Thyroid gland (tissue), 4 donors: ENCODE data around the gene RGPD3. TPM values are rescaled to one million over a fixed set of nuclear protein-coding genes. Genes with fewer than 3 reads are reported as not detected.
"Not testable (repeated sequence)": the region's sequence is repeated elsewhere in the genome, so short reads cannot be mapped to it uniquely, and the experiment has no call there.

ENCODE experiments used
- DNase-seq, 2 donors: peaks; one replicate each; pipeline ENCODE4 v3.0.0-alpha.2; 2019
- H3K27ac ChIP-seq, 3 donors: fragments of 200-600 bp; sonication (generic); 1 replicate in 2 of 3; 2 replicates in 1 of 3; pipeline ENCODE4 v1.5.1; 2016 to 2019; ENCODE audit warnings: mild to moderate bottlenecking in 1 of 3, moderate library complexity in 1 of 3
- H3K27me3 ChIP-seq: fragments of 200-600 bp; sonication (generic); one replicate; pipeline ENCODE4 v1.5.1; 2019
- H3K36me3 ChIP-seq, 2 donors: fragments of 200-600 bp; sonication (generic); one replicate each; pipeline ENCODE4 v1.5.1; 2016 to 2019
- H3K4me1 ChIP-seq, 2 donors: fragments of 200-600 bp; sonication (generic); one replicate each; pipeline ENCODE4 v1.5.1; 2017 to 2019
- H3K4me3 ChIP-seq, 3 donors: fragments of 200-600 bp; sonication (generic); replicated peaks in 1 of 3; 1 replicate in 2 of 3; 2 replicates in 1 of 3; pipeline ENCODE4 v1.5.1; 2016; ENCODE audit warnings: mild to moderate bottlenecking in 1 of 3
- H3K9me3 ChIP-seq: fragments of 200-600 bp; sonication (generic); one replicate; pipeline ENCODE4 v1.5.1; 2017
- CTCF ChIP-seq, 6 experiments: fragments of 200-600 bp in 3 of 6; fragments of 450-650 bp in 3 of 6; sonication (generic) in 3 of 6; IDR thresholded peaks; one replicate each; pipeline ENCODE4 v1.5.1; 2016 to 2019; ENCODE audit warnings: antibody characterized with exemption in 6 of 6, mild to moderate bottlenecking in 2 of 6, inconsistent platforms in 1 of 6, moderate library complexity in 1 of 6
- POLR2A ChIP-seq, 2 donors: fragments of 450-650 bp; IDR thresholded peaks; one replicate each; pipeline ENCODE4 v1.6.1; 2017; ENCODE audit warnings: antibody characterized with exemption in 2 of 2, mild to moderate bottlenecking in 2 of 2, moderate library complexity in 1 of 2
- WGBS, 2 donors: methylation state at CpG; one replicate each; pipeline ENCODE4 v1.1.5; 2017; 5-methylcytosine and 5-hydroxymethylcytosine counted together
- intact Hi-C: fragments of 100-400 bp; cut with DNase I; formaldehyde crosslinking; loops from one replicate; pipeline ENCODE4 v1.15.1; 2023
- total RNA-seq, 4 donors: library from RNA; depleted of rRNA; stranded (reverse); fragments of >200 nt; gene quantifications; one replicate each; pipeline ENCODE4 v1.2.3, GENCODE V29; 2016

Gene RGPD3
- total RNA-seq = 1 to 10 TPM in 1 of 4 donors, under 1 TPM in 3; 0.63 to 1.2 (median 0.70) TPM

- 93 to 97% methylated on average over 6 to 31 of the region's 45 CpGs for WGBS, 2 donors
- H3K9me3 ChIP-seq, H3K36me3 ChIP-seq, intact Hi-C loops, H3K27ac ChIP-seq, H3K4me1 ChIP-seq, H3K4me3 ChIP-seq, H3K27me3 ChIP-seq, DNase-seq: not testable (repeated sequence)
These were observed at the start of gene RGPD3 for GRCh38 chr2:106468107-106468506. TSS of gene RGPD3 (minus strand) at chr2:106468413. CDS start at chr2:106468288, 125 bp downstream.

- Histone ChIP-seq H3K27me3 (no peaks in the 10 kb centered on the region), H3K36me3 (no peaks in the 10 kb centered on the region), H3K9me3 (no peaks in the 10 kb centered on the region), H3K27ac (no peak overlapping the region), H3K4me3 (no peak overlapping the region), H3K4me1 (no peaks in the 10 kb centered on the region)
- 96 to 98% methylated on average over 11 of the region's 11 CpGs for WGBS, 2 donors
- no peak for DNase-seq
- intact Hi-C loops = no loop called here
- TF ChIP-seq CTCF (IDR thresholded peaks at IDR 0.05) = no peak
These were observed 49.1 kb upstream of the RGPD3 start for GRCh38 chr2:106517329-106517728.

GRCh38 chr2:106516864-106517263 lies 48.7 kb upstream of the RGPD3 start:
- no peak for DNase-seq
- WGBS, 2 donors = 90 to 95% methylated on average over 1 of the region's 1 CpG
- Histone ChIP-seq H3K4me1 (no peaks in the 10 kb centered on the region), H3K4me3 (no peak overlapping the region), H3K36me3 (no peaks in the 10 kb centered on the region), H3K27me3 (no peaks in the 10 kb centered on the region), H3K9me3 (no peaks in the 10 kb centered on the region), H3K27ac (no peak overlapping the region)
- TF ChIP-seq CTCF (IDR thresholded peaks at IDR 0.05) = no peak
- TF ChIP-seq POLR2A (IDR thresholded peaks at IDR 0.05) = no peak
- intact Hi-C loops = no loop called here

DNA sequence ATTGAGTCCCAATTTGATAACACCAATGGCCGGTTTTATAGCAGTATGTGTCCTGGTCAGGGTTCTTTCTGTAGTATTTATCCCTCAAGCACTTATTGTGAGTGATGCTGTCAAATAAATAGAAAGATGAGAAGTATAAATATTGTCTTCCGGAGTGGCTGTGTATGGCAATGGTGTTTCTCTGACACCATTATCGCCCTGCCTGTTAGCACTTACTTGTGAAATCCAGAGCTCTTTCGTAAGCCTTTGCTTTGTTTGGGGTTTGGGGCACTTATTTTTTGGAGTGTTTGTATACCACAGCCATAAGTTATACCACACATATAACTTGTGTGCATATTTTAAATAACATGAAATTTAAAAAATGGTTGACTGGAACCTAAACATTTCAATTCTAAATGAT lies 48.2 kb upstream of the RGPD3 start:
- 93 to 97% methylated on average over 4 of the region's 4 CpGs for WGBS, 2 donors

DNA sequence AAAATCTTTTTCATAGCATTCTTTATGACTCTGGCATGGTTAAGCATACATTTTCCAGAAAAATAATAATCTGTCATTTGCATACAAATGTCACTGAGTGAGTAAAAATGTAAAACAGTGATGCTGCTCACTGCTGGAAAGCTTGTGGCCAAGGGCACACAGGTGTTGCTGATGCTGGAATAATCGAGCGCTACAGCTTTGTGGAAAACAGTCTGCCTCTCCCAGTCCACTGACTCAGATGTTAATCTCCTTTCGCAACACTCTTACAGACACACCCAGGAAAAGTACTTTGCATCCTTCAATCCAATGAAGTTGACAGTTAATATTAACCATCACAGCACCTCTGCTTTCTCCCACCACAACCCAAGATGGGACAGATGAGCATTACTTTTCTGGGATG lies 46.6 kb upstream of the RGPD3 start:
- H3K36me3 ChIP-seq, H3K27ac ChIP-seq, intact Hi-C loops, H3K27me3 ChIP-seq, H3K4me1 ChIP-seq, DNase-seq, H3K9me3 ChIP-seq, H3K4me3 ChIP-seq: not testable (repeated sequence)
- 77 to 96% methylated on average over 3 of the region's 3 CpGs for WGBS, 2 donors

More for the DNA sequence above, 48.2 kb upstream of the RGPD3 start:
- no peaks in the 10 kb centered on the region for H3K9me3 ChIP-seq
- TF ChIP-seq CTCF (IDR thresholded peaks at IDR 0.05) (no peak), POLR2A (IDR thresholded peaks at IDR 0.05) (no peak)
- no peaks in the 10 kb centered on the region for H3K36me3 ChIP-seq
- no peak for DNase-seq
- H3K4me1 ChIP-seq = no peaks in the 10 kb centered on the region
- no peak overlapping the region for H3K27ac ChIP-seq
- H3K4me3 ChIP-seq = no peak overlapping the region
- no peaks in the 10 kb centered on the region for H3K27me3 ChIP-seq
- intact Hi-C loops = no loop called here

DNA sequence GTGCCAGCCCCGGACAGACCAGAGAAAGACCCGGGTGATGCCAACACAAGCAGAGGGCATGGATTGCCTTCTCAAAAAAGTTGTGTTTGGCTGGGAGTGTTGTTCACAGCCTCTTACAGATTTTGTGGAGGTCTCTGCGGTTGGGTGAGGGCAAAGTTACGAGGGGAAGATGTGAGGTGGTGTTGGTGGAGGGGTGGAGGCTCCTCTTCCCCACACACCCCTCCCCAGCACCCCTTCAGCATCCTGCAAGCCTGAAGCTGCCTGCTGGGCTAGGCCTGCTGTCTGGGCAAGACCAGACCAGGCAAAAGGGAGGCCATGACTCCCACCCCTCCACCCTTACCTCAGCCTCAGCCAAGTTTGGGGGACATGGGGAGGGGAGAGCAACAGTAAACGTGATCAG lies 45.2 kb upstream of the RGPD3 start:
- H3K9me3 ChIP-seq, H3K4me1 ChIP-seq, H3K36me3 ChIP-seq, H3K4me3 ChIP-seq, H3K27ac ChIP-seq, H3K27me3 ChIP-seq, DNase-seq, intact Hi-C loops: not testable (repeated sequence)
- WGBS, 2 donors = 70 to 100% methylated on average over 1 to 2 of the region's 5 CpGs

DNA sequence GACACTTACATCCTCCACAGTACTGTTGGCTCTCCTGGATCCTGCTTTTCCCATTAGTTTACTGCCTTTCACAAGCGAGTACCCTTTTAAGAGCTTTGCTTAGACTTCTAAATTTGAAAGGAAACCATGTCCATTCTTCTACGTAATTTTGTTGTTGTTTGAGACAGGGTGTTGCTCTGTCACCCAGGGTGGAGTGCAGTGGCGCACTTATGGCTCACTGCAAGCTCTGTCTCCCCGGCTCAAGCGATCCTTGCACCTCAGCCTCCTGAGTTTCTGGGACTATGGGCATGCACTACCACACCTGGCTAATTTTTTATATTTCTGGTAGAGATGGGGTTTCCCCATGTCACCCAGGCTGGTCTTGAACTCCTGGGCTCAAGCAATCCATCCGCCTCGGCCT lies 43.7 kb upstream of the RGPD3 start:
- H3K4me3 ChIP-seq, H3K27ac ChIP-seq, H3K4me1 ChIP-seq, H3K27me3 ChIP-seq, H3K9me3 ChIP-seq, H3K36me3 ChIP-seq, intact Hi-C loops: not testable (repeated sequence)
- WGBS, 2 donors = 59 to 60% methylated on average over 7 of the region's 7 CpGs
- DNase-seq = peak; percentile 33 to 44

GRCh38 chr2:106511476-106511901 lies 43.3 kb upstream of the RGPD3 start:
- H3K4me3 ChIP-seq, H3K9me3 ChIP-seq, intact Hi-C loops, H3K4me1 ChIP-seq, H3K27me3 ChIP-seq, H3K36me3 ChIP-seq, H3K27ac ChIP-seq: not testable (repeated sequence)
- 27 to 46% methylated on average over 7 of the region's 16 CpGs for WGBS, 2 donors
- DNase-seq = peak; percentile 24 to 45

- intact Hi-C loops, H3K4me3 ChIP-seq, DNase-seq, H3K36me3 ChIP-seq, H3K9me3 ChIP-seq, H3K27me3 ChIP-seq, H3K27ac ChIP-seq, H3K4me1 ChIP-seq: not testable (repeated sequence)
- WGBS, 2 donors = 83 to 87% methylated on average over 4 of the region's 4 CpGs
These were observed 42.6 kb upstream of the RGPD3 start for GRCh38 chr2:106510791-106511190.

- H3K4me1 ChIP-seq, H3K27me3 ChIP-seq, intact Hi-C loops, H3K4me3 ChIP-seq, H3K36me3 ChIP-seq, H3K9me3 ChIP-seq, DNase-seq, H3K27ac ChIP-seq: not testable (repeated sequence)
- 96 to 100% methylated on average over 4 to 5 of the region's 6 CpGs for WGBS, 2 donors
These were observed 41.2 kb upstream of the RGPD3 start for GRCh38 chr2:106509374-106509770.
